ENCODE results near the gene WRNIP1. TPM values are rescaled to one million over a fixed set of nuclear protein-coding genes. Genes with fewer than 3 reads are reported as not detected.

Gene WRNIP1
- total and polyA plus RNA-seq, 10 of the 15 experiments (the other 5 are each of a cell fraction or from before 2014, with no cell fraction given) = 9.3 to 30.5 (median 24.3) TPM

DNA sequence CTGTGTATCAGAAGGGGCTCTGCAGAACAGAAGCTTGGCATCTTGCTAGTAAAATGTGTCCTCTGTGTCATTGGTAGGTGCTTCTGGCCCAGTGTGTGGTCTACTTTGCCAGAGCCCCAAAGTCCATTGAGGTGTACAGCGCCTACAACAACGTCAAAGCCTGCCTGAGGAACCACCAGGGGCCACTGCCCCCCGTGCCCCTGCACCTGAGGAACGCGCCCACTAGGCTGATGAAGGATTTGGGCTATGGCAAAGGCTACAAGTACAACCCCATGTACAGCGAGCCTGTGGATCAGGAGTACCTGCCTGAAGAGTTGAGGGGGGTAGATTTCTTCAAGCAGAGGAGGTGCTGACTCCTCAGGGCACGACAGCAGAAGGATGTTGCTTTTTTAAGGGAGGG, 19.7 kb downstream of the WRNIP1 start:
- in situ Hi-C loops (cut with MboI) = loop anchor here (5.0 kb wide), 1 partner anchor 147 kb away; no protein-coding TSS in a partner anchor
- FAIRE-seq (no peak), DNase-seq (ENCODE audit: low read depth, low spot score) (no peak), ATAC-seq (no peak)
- H3K27me3 ChIP-seq (replicated peaks in 1 of 2; ENCODE audit: control insufficient read depth in 2 of 2, insufficient read depth in 2 of 2, low read length in 1 of 2) = no peaks in the 10 kb centered on the region
- H3K4me3 ChIP-seq = no peak overlapping the region
- BruUV-seq (replicated peaks) = no TSS peak
- peaks cover 20 to 25% of the 10 kb centered on the region in 2 experiments for H3K36me3 ChIP-seq (ENCODE audit: control insufficient read depth in 2 of 2, insufficient read depth in 2 of 2, low read length in 1 of 2)
- 94% methylated on average over 7 of the region's 7 CpGs for WGBS (ENCODE audit: insufficient coverage, insufficient replicate concordance, low lambda C conversion rate, missing lambda C conversion rate)
- SMC1A ChIA-PET (ENCODE audit: uncharacterized antibody, unreplicated experiment) = interaction anchor here (1.4 kb wide), 1 partner anchor 16 kb away, joined by 4 read pairs; no protein-coding TSS in a partner anchor
- H3K79me2 ChIP-seq (ENCODE audit: control insufficient read depth, insufficient read depth, low read length) = no peaks in the 10 kb centered on the region; the same call in 1 of the 2 replicates
- POLR2A ChIA-PET = no interaction called here
- intact Hi-C loops (cut with micrococcal nuclease; ENCODE audit: unreplicated experiment) = no loop called here
- H3K9ac ChIP-seq (ENCODE audit: control insufficient read depth, insufficient read depth, low read length) = no peak overlapping the region
- RAD21 ChIA-PET (ENCODE audit: unreplicated experiment) = no interaction called here
- no peak overlapping the region for H3K27ac ChIP-seq (ENCODE audit: control insufficient read depth, insufficient read depth)
- no peaks in the 10 kb centered on the region for H3K9me3 ChIP-seq (replicated peaks; ENCODE audit: control insufficient read depth, insufficient read depth, low read length)
- no peak overlapping the region for H2AFZ ChIP-seq (ENCODE audit: control insufficient read depth, low read depth, low read length)
- H3K4me1 ChIP-seq (ENCODE audit: control insufficient read depth, insufficient read depth, low read length) = no peaks in the 10 kb centered on the region
- TF ChIP-seq YBX1 (IDR thresholded peaks at IDR 0.05) (no peak), SUPT20H (IDR thresholded peaks at IDR 0.05; ENCODE audit: borderline replicate concordance, control insufficient read depth, low read depth, low read length) (no peak), SUZ12 (IDR thresholded peaks at IDR 0.05; ENCODE audit: unreplicated experiment) (no peak), SRF (IDR thresholded peaks at IDR 0.05; ENCODE audit: low read depth in 2 of 2, low read length in 2 of 2) (no peak)
- no peaks in the 10 kb centered on the region; the same call in 1 of the 2 replicates for H4K20me1 ChIP-seq (ENCODE audit: control insufficient read depth, insufficient read depth)
- no peak overlapping the region for H3K4me2 ChIP-seq (ENCODE audit: control insufficient read depth, insufficient read depth)
- CTCF ChIA-PET = interaction anchor here (1.5 to 1.9 kb wide), 2 partner anchors 12 to 15 kb away, joined by 6 to 8 read pairs; no protein-coding TSS in a partner anchor

DNA sequence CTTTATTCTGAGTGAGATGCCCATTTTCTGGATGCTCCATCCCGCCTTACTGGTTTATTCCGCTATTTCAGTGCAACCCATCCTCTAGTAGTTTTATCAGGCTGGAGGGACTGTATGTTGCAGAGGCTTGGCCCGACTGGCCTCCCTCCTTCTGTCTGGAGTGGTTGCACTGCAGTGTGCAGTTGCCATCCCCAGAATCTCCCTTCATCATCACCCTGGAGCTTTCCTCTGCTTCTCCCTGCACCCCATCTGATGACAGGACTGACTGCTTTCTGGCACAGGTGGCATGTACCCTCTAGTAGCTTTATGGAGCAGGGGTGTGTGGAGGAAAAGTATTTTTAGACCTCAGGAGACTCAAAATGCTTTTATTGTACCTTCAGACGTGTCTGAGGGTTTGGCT, 21.1 kb downstream of the WRNIP1 start:
- no peak for ATAC-seq
- RAD21 ChIA-PET (ENCODE audit: unreplicated experiment) = no interaction called here
- SMC1A ChIA-PET (ENCODE audit: uncharacterized antibody, unreplicated experiment) = interaction anchor here (1.2 kb wide), 1 partner anchor 14 kb away, joined by 4 read pairs; no protein-coding TSS in a partner anchor
- no peaks in the 10 kb centered on the region for H3K4me1 ChIP-seq (ENCODE audit: control insufficient read depth, insufficient read depth, low read length)
- WGBS (ENCODE audit: insufficient coverage, insufficient replicate concordance, low lambda C conversion rate, missing lambda C conversion rate) = 97% methylated on average over 4 of the region's 4 CpGs
- H3K27me3 ChIP-seq (replicated peaks in 1 of 2; ENCODE audit: control insufficient read depth in 2 of 2, insufficient read depth in 2 of 2, low read length in 1 of 2) = no peaks in the 10 kb centered on the region
- no peak for DNase-seq (ENCODE audit: low read depth, low spot score)
- H3K9ac ChIP-seq (ENCODE audit: control insufficient read depth, insufficient read depth, low read length) = no peak overlapping the region
- H3K9me3 ChIP-seq (replicated peaks; ENCODE audit: control insufficient read depth, insufficient read depth, low read length) = no peaks in the 10 kb centered on the region
- no peak overlapping the region for H3K27ac ChIP-seq (ENCODE audit: control insufficient read depth, insufficient read depth)
- no peak overlapping the region for H3K4me3 ChIP-seq
- in situ Hi-C loops (cut with MboI) (loop anchor here (5.0 kb wide), 1 partner anchor 146 kb away; no protein-coding TSS in a partner anchor), intact Hi-C loops (cut with micrococcal nuclease; ENCODE audit: unreplicated experiment) (no loop called here)
- no peak for FAIRE-seq
- H3K36me3 ChIP-seq (ENCODE audit: control insufficient read depth in 2 of 2, insufficient read depth in 2 of 2, low read length in 1 of 2) = peaks cover 13 to 21% of the 10 kb centered on the region in 2 experiments
- H3K79me2 ChIP-seq (ENCODE audit: control insufficient read depth, insufficient read depth, low read length) = no peaks in the 10 kb centered on the region; the same call in 1 of the 2 replicates
- POLR2A ChIA-PET = no interaction called here
- H3K4me2 ChIP-seq (ENCODE audit: control insufficient read depth, insufficient read depth) = no peak overlapping the region
- CTCF ChIA-PET = interaction anchor here (1.6 kb wide), 1 partner anchor 125 kb away, joined by 4 read pairs; no protein-coding TSS in a partner anchor
- H2AFZ ChIP-seq (ENCODE audit: control insufficient read depth, low read depth, low read length) = no peak overlapping the region
- BruUV-seq (replicated peaks) = no TSS peak
- H4K20me1 ChIP-seq (ENCODE audit: control insufficient read depth, insufficient read depth) = no peaks in the 10 kb centered on the region; the same call in 1 of the 2 replicates
- no peak for TF ChIP-seq CBFB (IDR thresholded peaks at IDR 0.05; ENCODE audit: low read depth)
- no peak for TF ChIP-seq BHLHE40 (IDR thresholded peaks at IDR 0.05; ENCODE audit: borderline replicate concordance in 1 of 2, low read depth in 2 of 2, low read length in 1 of 2)
- no peak for TF ChIP-seq RCOR1 (conservative IDR thresholded peaks at IDR 0.05; ENCODE audit: low read depth, low read length)
- TF ChIP-seq JUND (IDR thresholded peaks at IDR 0.05; ENCODE audit: low read depth, low read length) = no peak
- TF ChIP-seq TARDBP (IDR thresholded peaks at IDR 0.05; ENCODE audit: borderline replicate concordance) = no peak
- TF ChIP-seq ZBTB40 (IDR thresholded peaks at IDR 0.05; ENCODE audit: borderline replicate concordance) = no peak
- no peak for TF ChIP-seq NBN (IDR thresholded peaks at IDR 0.05)
- TF ChIP-seq MEF2A (IDR thresholded peaks at IDR 0.05; ENCODE audit: insufficient read depth, low read depth, low read length) = no peak
- no peak for TF ChIP-seq POLR2AphosphoS5 (IDR thresholded peaks at IDR 0.05; ENCODE audit: low read length)
- no peak for TF ChIP-seq RUNX3 (IDR thresholded peaks at IDR 0.05; ENCODE audit: low read length)
- TF ChIP-seq CREM (IDR thresholded peaks at IDR 0.05; ENCODE audit: low read depth) = no peak
- no peak for TF ChIP-seq WRNIP1 (IDR thresholded peaks at IDR 0.05; ENCODE audit: borderline replicate concordance, low read depth, low read length)

Measured in GM12878 (cell line).